HG02623 (cell line): ENCODE measurements around the gene SESN1.

Experiments
- ATAC-seq: cut with Tn5 transposase; IDR thresholded peaks from one replicate; pipeline ENCODE4 v1.9.1; 2021; ENCODE audit warnings: moderate library complexity; ENCODE audit not compliant: unreplicated experiment

SESN1 gene

DNA sequence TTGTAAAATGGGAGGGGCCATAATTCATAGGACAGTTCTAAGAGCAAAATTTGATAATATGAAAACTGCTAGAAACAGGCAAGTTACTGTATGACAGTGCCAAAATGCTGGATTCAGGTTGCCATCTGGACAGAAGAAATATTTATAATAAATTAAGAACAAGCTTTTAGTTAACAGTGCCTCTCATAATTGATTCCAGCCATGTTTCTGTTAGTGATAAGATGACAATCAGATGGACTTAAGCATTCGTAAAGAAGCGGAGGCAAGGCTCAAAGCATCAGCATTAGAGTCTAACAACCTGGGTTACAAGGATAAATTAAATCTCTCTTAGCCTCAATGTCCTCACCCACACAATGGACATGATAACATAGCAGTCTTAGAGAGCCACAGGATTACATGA, 61.0 kb downstream of the SESN1 start:
- no peak for ATAC-seq

DNA sequence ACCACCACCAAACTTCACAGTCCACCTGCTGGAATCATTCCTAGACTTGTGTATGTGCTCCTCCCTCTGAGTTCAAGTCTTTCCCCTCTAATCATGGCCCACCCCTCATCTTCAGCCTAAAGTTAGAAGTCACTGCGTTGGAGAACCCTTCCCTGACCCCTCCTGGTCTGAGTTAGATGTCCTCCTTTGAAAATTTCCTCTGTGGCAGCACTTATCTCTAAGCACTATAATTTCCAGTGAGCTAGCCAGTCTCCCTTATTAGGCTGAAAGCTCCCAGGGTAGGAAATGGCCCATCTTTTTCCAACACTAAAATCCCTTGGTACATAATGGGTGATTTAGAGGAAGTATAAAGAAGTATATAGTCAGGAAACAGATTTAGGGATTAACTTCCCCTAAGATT, 63.2 kb downstream of the SESN1 start:
- ATAC-seq = no peak

DNA sequence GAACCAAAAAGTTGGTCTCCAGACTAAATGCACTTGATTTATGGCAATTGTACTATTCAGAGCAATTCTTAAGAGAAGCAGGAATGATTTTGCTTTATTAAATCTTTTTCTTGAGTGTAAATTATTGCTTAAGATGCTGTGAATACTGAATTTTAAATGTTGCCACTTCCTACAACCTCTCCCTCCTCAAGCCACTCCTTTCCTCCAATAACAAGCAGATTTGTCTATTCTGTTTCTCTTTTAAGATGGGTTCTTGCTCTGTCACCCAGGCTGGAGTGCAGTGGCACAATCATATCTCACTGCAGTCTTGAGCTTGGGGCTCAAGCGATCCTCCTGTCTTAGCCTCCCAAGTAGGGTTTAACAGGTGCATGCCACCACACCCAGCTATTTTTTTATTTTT, 65.3 kb downstream of the SESN1 start:
- no peak for ATAC-seq

DNA sequence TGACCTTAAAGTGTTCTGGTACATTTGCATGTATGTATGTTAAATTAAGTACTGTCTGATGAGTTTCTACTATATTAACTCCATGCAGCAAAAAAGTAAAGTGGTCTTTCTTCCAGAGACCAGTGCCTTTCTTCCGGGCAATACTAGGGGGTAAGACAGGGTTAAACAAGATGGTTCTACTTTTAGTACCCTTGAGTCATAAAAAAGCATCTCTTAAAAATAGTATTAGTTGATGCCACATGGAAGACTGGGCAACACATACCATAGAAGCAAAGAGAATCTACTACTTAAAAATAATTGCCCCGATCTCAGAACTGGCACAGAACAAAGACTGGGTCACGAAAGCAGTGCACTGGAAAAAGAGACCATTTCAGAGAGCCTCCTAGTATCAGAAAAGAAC, 66.2 kb downstream of the SESN1 start:
- ATAC-seq = no peak

DNA sequence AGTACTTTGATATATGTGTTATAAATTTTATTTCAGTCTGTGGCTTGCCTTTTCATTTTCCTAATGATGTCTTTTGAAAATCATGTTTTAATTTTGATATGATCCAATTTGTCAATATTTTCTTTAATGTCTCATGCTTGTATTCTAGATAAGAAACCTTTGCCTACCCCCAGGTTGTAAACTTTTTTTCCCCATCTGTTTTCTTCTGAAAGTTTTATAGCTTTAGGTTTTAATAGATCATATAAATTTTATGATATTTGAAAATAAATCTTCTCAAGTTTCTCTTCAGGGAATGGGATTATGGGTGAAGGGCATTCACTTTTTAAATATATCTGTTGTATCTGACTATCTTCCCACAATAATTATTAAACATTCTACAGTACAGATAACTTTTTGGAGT, 66.7 kb downstream of the SESN1 start:
- ATAC-seq = no peak

DNA sequence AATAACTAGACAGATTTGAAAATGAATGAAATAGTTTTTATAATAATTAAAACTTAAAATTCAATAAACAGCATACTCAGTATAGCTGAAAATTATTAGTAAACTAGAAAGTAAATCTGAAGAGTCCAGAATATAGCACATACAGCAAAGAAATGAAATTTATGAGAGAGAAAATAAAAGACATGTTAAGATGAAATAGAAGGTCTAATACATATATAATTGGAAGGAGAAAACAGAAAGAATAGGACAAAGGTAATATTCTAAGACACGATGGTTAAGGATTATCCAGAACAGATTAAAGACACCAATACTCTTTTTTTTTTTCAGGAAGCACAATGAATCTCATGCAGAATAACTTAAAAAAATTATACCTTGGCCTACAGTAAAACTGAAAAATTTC, 69.0 kb downstream of the SESN1 start:
- ATAC-seq = no peak

DNA sequence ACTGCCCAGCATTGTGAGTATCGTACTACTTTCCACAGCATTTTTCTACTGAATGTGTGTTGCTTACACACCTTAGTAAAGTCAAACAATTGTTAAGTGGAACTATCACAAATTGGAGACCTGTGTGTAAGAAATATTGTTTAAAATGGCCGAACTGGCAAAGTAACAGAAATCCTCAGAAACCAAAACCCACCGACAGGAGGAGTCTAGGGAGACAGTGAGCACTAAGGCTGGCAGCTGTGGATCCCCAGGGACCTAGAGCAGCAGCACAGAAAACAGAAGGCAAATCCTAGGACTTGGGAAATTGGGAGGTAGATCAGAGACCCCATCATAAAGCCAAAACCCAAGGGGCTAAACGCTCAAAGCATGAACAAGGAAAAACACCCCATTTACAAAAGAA, 69.9 kb downstream of the SESN1 start:
- no peak for ATAC-seq

DNA sequence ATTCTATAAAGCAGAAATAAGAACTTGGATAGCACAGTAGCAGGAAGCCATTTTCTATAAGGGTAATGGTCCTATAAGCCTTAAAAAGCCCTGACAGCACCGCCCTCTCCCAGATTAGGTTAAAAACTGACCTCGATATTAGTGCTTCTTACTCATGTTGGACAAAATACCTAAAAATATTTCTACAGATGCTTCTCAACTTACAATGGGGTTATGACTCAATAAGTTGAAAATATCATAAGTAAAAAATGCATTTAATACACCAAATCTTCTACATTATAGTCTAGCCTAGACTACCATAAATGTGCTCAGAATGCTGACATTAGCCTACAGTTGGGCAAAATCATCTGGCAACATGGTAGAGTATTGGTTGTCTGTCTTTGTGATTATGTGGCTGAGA, 70.3 kb downstream of the SESN1 start:
- no peak for ATAC-seq

DNA sequence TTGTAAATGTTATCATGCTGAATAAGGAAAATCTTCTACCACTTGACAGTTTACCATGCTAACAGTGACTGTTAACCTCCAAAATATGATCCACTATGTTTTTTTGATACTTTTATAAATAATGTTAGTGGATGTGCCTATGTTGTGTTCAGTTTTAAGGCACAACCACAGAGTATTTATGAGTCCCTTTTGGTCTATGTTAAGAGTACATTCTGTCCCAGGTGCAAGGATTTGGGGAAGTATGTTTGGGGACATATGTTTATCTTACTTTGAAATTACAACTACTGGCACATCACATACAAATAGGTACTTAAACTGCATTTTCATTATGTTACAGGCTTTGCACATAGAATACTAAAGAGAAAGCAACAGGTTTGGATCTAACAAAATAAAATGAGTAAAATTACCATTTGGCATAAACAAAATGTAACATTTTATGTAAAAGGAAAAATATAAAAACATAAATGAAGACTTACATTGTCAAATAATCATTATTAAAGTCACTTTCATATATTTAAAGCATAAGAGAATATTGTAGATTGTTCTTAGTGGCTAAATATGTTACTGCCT, 71.2 kb downstream of the SESN1 start:
- ATAC-seq = no peak

DNA sequence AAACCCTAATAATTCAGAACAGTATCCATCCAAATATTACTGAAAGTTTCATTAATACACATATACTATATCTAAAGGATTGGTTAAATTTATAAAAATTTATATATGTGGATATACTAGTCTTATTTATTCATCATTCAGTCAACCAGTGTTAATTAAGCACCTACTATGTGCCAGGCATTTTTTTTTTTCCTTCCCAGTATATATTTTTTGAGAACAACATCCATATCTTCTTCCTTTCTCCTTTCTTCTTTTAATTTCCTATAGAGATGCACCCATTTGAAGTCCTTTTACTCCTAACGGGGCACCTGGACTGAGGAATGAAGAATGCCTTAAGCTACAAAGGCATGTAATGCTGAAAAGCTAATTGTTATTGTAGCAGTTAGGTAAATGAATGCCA, 72.8 kb downstream of the SESN1 start:
- no peak for ATAC-seq

DNA sequence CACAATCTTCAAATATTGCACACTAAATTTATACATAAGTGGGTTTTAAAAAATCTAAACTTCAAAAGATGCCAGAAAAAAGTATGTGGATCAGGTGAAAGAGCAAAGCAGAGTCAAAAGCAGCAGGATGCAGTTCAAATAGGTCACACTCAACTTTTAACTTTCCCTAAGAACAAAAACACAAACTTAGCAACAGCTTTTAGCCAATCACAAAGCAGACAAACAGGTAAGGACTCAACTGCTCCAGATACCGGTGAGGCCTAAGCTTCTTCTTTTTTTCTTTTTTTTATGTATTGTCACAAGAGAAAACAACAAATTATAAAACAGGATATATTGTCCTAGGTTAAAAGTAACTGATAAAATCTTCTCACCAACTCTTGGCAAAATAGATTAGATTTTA, 74.7 kb downstream of the SESN1 start:
- ATAC-seq = no peak

DNA sequence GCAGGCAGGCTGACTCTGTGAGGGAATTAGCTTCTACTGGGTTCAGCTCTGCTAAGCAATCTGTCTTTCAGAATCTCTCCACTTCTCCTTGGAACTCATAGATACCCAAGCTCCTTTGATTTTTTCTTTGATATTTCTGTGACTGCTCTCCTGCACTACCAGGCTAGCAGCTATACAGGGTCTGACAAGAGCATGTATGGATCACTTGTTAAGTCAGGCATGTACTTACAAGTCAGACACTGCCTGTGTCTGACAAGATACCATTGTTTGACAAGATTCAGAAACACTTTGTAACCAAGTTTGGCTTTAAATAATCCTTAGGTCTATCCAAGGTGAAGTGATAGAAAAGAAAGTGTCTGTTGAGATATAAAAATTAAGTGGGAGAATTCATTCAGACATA, 79.5 kb downstream of the SESN1 start:
- no peak for ATAC-seq

DNA sequence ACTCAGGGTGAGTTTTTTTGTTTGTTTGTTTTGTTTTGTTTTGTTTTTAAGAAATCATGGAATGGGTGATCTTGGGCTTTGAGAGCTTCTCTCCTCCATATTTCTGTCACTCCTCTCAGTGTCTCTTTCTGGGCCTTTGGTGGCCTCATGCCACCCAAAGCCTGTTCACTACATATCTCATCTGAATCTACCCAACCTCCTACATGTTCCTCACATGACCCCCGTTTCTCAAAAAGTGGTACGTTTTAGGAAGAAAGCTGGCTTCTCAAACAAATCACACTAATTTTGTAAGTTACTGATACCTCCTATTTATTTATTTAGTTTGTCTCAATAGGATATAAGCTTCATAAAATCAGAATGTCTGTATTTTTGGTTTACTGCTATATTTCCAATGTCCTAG, 80.0 kb downstream of the SESN1 start:
- no peak for ATAC-seq

DNA sequence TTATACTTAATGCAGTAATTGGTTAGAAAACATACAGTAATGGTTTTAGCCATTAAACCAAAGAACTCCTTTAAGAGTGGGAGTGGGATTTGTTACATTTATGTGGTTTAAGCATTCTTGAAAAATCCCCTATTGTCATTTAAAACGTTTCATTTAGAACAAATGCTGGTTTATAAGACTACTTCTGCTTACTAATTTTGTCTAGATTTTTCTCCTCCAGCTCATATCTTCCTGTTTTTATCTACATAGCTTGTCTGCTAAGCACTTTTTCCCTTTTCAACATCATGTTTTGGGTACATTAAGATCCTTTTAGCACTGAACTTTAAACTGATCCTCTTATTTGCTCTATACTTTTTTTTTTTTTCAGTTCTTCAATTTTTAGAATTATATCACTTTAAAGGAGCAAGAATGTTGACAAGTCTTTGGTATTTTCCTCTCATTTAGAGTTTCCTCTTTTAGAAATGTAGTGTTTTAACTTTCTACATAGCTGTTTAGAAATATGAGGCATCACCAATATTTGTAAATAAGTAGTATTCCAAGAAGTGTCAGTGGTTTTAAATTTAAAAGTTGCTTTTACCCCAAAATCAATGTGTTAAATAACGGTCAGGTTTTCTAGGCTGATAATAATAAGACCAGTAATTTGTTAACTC, 80.9 kb downstream of the SESN1 start:
- no peak for ATAC-seq

DNA sequence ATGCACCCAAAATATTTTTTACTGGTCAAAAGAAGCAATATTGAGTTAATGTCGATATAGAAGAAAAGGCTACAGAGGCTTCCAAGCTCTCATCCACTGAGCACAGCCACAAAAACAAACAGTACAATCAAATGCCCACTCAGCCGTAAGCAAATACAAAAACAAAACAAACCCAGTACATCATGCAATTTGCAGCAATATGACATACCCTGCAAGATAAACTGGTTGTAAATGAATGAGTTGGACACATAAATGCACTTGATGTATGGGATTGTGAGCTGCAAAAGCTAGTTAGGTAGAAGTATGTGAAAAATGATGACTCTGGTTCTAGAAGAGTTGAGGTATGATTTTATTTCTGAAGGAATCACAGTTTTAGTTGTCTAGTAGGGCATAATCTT, 83.9 kb downstream of the SESN1 start:
- ATAC-seq = no peak

DNA sequence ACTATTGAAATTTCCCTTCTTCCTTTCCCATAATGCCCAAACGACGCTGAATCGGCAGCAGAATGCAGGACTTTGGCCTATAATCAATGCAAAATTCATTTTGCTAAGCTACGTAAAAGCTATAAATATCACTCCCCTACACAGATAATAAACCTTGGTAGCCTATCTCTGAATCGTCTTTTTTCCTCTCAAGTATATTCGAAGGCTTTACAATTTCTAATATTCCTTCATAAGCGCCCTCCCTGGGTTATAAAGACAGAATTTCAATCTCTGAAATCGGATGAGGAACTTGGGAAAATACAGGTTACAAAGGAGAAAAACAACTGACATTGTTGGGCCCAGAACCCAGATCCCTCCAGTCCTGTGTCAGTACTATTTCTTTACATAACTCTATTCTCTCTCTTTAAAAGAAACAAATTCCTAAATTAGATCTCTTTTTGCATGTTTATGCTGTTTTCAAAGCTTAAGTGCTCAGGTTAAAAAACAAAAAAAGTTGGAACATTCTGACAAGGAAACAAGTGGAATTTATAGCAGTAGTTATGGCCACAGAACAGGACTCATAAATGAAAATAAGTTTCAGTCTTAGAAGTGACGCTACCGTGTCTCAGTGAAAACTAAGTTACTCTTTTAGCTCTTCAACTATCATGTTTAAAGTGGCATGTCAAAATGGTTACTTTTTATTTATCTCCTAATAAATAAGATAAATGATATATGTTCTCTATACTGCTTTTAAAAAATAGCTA, 84.5 kb downstream of the SESN1 start:
- ATAC-seq = no peak

DNA sequence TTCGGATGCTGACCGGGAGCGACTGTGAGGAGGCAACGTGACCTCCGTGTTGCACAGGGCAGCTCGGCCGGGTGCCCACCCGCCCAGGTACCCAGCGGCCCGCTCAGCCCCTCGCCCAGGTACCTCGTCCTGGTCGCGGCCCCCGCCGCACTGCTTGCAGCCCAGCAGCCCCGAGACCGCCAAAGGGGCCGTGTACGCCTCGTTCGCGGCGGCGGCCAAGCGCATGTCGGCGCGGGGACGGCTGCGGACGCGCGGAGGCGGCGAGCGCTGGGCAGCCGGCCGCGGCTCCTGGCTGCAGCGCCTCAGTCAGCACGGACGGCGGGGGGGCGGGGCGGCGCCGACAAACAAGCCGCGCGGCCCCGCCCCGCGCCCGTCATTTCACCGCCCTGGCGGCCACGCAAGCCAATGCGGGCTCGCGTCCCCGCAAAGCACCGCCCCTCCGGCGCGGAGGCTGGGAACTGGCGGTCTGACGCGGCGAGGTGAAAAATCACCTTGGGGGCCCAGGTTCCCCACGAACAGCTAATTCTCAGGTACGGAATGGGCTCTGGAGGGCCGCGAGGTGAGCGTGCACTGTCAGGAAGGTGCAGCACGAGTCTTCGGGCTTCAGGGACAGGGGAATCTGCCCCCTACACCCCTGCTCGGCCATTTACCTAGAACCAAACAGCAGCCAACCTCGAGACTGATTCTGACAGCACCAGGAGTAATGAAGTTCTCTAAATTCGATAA, 85.2 kb downstream of the SESN1 start:
- peak; percentile 95 for ATAC-seq

DNA sequence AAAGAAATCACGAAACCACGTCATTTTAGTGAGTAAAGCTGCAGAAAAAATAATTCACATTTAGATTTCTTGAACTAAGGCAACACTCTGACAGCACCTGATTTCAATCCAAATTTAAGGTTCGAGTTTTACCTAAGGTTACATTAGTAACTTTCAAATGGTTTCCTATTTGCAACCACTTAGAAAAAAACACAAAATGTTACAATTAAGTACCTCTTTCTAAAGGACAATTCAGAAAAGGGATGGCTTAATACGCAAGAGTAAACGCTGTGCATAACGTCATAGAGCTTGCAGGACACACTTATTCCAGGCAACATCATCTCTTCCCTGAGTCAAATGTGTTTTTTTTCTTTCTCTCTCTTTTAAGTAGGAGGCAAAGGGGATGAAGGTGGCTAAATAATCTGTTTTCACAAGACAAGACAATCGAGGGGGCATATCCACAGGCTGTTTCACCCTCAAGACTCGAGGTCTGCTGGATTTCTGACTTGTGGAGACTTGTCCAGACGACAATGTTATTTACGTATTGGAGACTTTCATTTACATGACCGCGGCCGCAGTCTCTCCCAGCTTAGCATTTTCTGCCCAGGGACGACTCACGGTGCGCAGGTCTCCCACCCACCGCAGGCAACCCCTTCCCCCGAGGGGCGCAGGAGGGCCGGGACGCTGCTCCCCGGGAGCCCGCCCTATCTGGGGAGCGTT, 86.0 kb downstream of the SESN1 start:
- ATAC-seq = no peak

DNA sequence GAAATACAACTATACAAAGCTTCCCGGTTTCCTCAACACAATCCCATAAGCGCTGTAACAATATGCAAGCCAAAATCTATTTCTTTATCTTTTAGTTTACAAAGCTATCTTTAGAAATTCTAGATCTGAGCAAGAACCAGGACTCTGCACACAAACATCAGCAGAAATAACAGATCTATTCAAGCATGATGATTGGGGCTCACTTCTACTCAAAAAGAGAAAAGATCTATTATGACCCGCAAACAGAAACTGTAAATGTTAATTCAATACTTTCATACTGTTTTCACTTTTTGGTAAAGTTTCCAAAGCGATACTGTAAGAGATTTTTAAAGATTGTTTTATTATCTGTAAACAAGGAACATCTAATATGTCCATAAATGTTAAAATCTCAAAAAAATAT, 86.6 kb downstream of the SESN1 start:
- no peak for ATAC-seq

DNA sequence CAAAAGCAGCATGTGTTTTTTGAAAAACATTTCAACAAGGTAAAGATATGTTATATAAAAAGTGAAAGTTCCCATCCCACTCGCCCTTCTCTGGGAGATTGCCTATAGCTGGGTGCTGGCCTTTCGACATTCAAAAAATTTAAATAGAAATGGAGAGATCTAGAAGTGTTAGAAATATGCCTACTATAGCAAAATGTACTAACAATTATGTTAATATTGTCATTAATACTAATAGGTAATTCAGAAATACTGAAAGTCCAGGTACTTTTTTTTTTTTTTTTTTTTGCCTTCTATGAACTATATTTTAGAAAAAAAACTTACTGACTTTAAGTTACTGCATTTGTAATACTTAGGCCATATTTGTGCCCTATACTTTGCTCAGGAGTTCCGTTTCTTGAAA, 87.1 kb downstream of the SESN1 start:
- ATAC-seq = no peak

DNA sequence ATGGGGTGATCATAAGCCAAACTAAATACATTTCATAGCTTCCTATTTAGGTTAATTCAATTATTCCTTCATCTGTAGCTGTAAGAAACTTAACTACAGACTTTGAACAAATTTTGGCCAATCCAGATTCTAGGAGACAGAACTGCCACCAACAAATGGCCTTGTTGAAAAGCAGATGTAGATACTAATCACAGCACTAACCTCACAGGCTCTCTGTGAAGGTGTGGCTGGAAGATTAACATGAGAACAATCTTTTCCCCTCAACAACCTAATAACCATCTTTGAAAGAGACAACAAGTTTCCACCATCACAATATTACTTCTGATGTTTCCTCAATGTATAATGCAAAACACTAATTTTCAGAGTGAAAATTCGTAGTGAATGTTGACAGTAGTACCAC, 87.8 kb downstream of the SESN1 start:
- no peak for ATAC-seq
